ENCODE data around the gene DNAJB13.
A peak's percentile ranks its signal among the peaks of the same experiment; 100 is the strongest.

The DNAJB13 gene

GRCh38 chr11:73978576-73979086, 27.8 kb downstream of the DNAJB13 start:
- DNase-seq (ENCODE audit: extremely low spot score) = no peak
- no peak for TF ChIP-seq CTCF (IDR thresholded peaks at IDR 0.05; ENCODE audit: control extremely low read depth, extremely low read depth, low read depth, missing control alignments)
- ChIA-PET CTCF (interaction anchor here (1.4 to 5.1 kb wide), 4 partner anchors 10 to 353 kb away, joined by 3 to 49 read pairs (median 6); no protein-coding TSS in a partner anchor), POLR2A (interaction anchor here (1.0 kb wide), 1 partner anchor 11 kb away, joined by 4 read pairs; no protein-coding TSS in a partner anchor)

- ChIA-PET POLR2A (interaction anchor here (0.5 to 3.8 kb wide), 14 partner anchors 7 to 680 kb away, joined by 3 to 21 read pairs (median 4); partner anchors contain the start of genes C2CD3, PPME1 and RAB6A), CTCF (interaction anchor here (1.0 to 5.1 kb wide), 13 partner anchors 8 to 341 kb away, joined by 3 to 49 read pairs (median 6); partner anchors contain the start of genes C2CD3 and PPME1)
- DNase-seq (ENCODE audit: extremely low spot score) = peak; percentile 88
- TF ChIP-seq CTCF (IDR thresholded peaks at IDR 0.05; ENCODE audit: control extremely low read depth, extremely low read depth, low read depth, missing control alignments) = no peak
Observed at GRCh38 chr11:73980001-73980961, 29.5 kb downstream of the DNAJB13 start.

- ChIA-PET POLR2A (interaction anchor here (0.5 to 3.8 kb wide), 10 partner anchors 8 to 681 kb away, joined by 3 to 21 read pairs (median 5); no protein-coding TSS in a partner anchor), CTCF (interaction anchor here (1.0 to 5.1 kb wide), 13 partner anchors 7 to 340 kb away, joined by 3 to 49 read pairs (median 6); no protein-coding TSS in a partner anchor)
- no peak for TF ChIP-seq CTCF (IDR thresholded peaks at IDR 0.05; ENCODE audit: control extremely low read depth, extremely low read depth, low read depth, missing control alignments)
- DNase-seq (ENCODE audit: extremely low spot score) = no peak
Observed at GRCh38 chr11:73981051-73981805, 30.4 kb downstream of the DNAJB13 start.

- CTCF ChIA-PET = interaction anchor here (0.6 to 5.1 kb wide), 6 partner anchors 10 to 357 kb away, joined by 3 to 49 read pairs (median 4); no protein-coding TSS in a partner anchor
- no peak for TF ChIP-seq CTCF (IDR thresholded peaks at IDR 0.05; ENCODE audit: control extremely low read depth, extremely low read depth, low read depth, missing control alignments)
- POLR2A ChIA-PET = interaction anchor here (0.6 to 3.8 kb wide), 10 partner anchors 9 to 188 kb away, joined by 3 to 21 read pairs (median 4); partner anchors contain the start of genes C2CD3, DNAJB13 and PPME1
- peak; percentile 85 for DNase-seq (ENCODE audit: extremely low spot score)
Observed at GRCh38 chr11:73982595-73982989, 31.8 kb downstream of the DNAJB13 start, which contains the start of gene UCP2. Gene UCP2, minus strand, starts transcription at chr11:73982843. Its CDS starts 4,465 bp downstream, at chr11:73978378.

- ChIA-PET CTCF (interaction anchor here (0.6 to 5.1 kb wide), 6 partner anchors 12 to 357 kb away, joined by 3 to 49 read pairs (median 4); no protein-coding TSS in a partner anchor), POLR2A (interaction anchor here (0.6 to 3.8 kb wide), 9 partner anchors 8 to 188 kb away, joined by 3 to 21 read pairs (median 4); partner anchors contain the start of genes C2CD3, DNAJB13 and PPME1)
- peak; percentile 97 for DNase-seq (ENCODE audit: extremely low spot score)
- no peak for TF ChIP-seq CTCF (IDR thresholded peaks at IDR 0.05; ENCODE audit: control extremely low read depth, extremely low read depth, low read depth, missing control alignments)
Observed at GRCh38 chr11:73982990-73983740, 32.3 kb downstream of the DNAJB13 start.
